Stimulated activated CD4-positive, alpha-beta T cell treated with anti-CD3 and anti-CD28 coated beads, Interleukin-4, amount 100 ng/mL, for 48 hours (primary cell): ENCODE data around the gene SAMD4B.
"Not testable (repeated sequence)": the region's sequence is repeated elsewhere in the genome, so short reads cannot be mapped to it uniquely, and the experiment has no call there.

Experiments
- DNase-seq, 2 donors: peaks; one replicate each; pipeline ENCODE4 v3.0.0-alpha.2; 2020; ENCODE audit warnings: low read depth in 2 of 2

The SAMD4B gene

DNA sequence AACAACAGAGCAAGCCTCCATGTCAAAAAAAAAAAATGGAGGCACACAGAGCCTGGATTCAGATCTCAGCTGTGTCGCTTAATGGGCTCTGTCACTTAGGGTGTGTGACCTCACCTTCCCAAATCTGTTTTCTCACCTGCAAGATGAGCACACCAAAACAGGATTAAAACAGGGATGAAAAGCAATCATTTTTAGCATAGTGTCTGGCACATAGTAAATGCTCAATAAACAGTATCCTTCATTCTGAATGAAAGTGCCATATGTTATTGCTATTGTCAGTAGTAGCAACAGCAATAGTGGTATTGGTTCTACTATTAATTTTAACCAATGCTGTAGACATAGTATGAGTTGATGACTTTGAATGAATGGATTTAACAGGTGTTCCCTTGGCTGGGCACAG is 23.3 kb downstream of the SAMD4B start:
- DNase-seq, result no peak

DNA sequence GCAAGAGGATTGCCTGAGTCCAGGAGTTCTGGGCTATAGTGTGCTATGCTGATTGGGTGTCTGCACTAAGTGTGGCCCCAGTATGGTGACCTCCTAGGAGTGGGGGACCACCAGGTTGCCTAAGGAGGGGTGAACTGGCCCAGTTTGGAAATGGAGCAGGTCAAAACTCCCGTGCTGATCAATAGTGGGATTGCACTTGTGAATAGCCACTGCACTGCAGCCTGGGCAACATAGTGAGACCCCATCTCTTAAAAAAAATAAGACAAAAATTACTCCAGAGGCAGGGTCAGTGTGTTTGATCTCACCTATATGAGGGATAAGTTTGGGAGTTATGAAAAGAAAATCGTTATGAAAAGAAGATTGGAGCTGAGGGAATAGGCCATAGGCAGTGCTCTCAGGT is 27.0 kb downstream of the SAMD4B start:
- DNase-seq, result no peak

DNA sequence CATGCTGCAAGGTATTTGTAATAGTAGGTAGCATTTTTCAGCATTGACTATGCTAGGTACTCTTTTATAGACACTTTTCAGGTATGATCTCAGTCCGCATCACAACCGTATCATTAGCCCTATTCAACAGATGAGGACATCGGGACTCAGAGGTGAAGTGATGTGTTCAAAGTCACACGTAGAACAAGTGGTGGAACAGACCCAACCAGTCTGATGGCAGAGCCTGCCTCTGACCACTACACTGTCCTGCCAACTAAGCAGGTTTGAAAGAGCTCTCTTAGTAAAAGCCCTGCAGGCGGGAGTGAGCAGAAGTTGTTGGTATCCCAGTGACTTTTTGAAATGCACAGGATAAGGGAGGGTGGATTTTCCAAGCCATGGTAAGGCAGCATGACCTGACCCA is 28.5 kb downstream of the SAMD4B start:
- DNase-seq, result no peak

DNA sequence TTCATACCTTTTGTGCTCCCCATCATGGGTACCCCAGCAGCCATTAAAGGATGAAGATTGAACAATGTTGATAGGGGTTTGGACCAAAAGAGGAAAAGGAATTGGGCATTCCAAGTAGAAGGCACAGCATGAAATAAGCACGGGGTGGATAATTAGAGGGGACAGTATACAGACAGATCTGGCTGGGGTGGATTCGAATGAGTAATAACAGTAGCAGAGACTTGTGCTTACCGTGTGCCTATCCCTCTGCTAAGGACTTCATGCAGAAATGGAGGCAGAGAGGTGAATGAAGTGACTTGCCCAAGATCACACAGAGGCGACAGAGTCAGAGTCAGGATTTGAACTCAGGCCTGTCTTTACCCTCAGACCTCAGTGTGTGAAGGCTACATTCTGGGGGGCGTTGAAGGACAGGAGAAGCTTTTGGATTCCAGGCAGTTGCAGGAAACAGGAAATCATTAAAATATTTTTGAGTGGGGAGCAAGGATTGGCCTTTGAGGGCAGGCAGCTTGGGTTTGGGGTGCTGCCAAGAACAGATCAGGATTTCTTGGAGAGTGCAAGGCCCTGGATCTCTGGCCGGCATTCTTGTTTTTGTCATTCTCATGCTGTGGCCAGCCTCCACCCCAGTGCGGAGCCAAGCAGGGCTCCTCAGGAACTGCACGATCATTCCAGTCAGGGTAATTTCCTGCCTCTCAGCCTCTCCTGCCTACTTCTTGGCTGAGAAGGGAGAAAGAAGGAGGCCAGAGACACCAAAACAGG is 30.0 kb downstream of the SAMD4B start:
- DNase-seq, result no peak

DNA sequence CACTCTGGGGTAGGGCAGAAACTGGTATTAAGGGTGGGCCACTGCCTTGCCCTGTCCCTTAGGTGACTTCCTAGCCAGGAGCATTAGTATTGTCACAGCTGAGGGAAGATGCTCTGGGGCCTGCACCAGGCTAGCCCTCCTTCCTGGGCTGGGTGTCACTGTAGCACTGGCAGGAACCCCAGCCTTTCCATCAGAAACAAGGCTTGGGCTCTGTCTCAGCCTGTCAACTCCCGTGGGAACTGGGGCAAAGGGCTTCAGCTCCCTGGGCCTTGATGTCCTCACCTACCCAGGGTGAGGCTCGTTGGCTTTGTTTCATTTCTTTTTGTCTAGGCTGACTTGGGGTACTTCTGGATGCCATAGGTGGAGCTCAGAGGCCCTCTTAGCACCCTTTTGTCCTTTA is 30.7 kb downstream of the SAMD4B start:
- no peak for DNase-seq

DNA sequence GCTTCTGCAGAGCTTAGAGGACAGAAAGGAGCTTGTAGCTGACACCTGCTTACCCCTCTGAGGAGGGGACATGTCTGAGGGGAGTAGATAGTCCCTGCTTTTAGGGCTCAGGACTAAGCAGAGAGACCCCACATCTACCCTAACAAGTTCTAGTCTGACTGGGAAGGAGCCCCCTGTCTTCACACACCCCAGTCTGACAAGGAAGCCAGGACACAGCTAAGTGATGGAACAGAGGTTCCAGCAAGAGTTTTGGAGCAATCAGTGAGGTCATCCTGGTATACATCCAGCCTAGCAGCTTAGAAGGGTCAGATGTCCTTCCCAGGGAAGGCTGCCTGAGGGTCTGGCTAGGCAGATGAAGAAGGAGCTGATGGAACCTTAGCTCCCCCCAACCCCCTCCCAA is 33.7 kb downstream of the SAMD4B start:
- DNase-seq, result no peak

DNA sequence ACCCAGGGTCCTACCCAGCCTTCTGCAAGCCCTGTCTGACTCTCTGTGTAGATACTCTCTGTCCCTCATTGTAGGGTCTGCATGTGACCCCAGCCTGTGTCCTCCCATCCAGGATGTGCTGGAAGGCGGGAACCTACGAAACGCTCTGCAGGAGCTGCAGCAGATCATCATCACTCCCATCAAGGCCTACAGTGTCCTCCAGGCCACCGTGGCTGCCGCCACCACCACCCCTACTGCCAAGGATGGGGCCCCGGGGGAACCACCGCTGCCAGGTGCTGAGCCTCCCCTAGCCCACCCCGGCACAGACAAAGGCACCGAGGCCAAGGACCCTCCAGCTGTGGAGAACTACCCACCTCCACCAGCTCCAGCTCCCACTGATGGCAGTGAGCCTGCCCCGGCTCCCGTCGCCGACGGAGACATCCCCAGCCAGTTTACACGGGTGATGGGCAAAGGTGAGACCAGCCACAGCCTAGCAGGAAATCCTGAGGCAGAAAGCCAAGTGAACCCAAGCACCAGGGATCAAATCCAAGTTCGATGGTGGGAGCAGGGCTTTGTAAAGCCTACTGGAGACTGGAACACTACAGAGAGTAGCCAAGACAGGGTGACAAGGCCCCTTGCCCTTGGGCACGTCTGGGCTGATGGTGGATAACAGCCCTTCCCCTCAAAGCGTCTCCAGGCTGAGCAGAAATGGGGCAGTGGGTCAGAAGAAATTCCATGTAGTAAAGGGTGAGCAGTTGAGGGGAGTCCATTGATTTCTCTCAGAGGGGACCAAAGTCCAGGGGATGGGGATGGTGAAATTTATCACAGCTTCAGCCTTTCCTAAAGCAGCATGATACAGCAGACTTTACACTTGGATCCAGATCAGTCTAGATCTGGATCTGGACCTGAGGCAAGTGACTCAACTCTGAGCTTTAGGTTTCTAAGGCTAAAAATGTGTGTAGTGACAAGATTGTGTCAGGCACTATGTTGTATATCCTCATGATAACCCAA is 35.4 kb downstream of the SAMD4B start:
- no peak for DNase-seq

DNA sequence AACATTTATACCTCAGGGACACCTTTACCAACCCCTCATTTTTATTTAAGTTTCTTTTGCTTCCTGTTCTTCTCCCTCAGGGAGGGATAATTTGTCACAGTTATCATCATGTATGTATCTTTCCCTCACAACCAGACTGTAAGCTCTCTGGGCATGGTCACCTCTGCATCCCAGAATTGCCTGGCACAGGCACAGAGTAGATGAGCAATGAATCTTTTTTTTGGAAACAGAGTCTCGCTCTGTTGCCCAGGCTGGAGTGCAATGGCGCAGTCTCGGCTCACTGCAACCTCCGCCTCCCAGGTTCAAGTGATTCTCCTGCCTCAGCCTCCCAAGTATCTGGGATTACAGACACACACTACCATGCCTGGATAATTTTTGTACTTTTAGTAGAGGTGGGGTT is 37.1 kb downstream of the SAMD4B start:
- not testable (repeated sequence) for DNase-seq

DNA sequence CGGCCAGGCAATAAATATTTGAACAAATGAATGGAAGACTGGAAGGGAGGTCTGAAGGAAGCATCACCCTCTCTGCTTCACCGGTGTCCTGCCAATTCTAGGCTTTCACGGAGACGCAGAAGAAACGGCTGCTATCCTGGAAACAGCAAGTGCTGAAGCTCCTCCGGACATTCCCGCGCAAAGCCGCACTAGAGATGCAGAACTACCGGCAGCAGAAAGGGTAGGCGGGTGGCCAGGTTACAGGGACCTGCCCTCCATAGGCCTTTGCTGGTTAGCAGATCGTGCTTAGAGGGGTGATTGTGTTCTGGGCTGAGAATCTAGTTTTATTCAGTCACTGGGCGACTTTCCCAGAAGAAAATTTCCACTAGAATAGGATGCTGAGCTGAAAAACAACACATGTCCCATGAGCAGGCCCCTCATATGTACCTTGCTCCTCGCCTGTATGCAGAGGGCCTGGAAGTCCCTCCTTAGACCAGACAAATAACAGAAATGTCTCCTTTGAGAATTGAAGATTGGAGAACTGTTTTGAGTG is 37.7 kb downstream of the SAMD4B start:
- DNase-seq, result no peak

DNA sequence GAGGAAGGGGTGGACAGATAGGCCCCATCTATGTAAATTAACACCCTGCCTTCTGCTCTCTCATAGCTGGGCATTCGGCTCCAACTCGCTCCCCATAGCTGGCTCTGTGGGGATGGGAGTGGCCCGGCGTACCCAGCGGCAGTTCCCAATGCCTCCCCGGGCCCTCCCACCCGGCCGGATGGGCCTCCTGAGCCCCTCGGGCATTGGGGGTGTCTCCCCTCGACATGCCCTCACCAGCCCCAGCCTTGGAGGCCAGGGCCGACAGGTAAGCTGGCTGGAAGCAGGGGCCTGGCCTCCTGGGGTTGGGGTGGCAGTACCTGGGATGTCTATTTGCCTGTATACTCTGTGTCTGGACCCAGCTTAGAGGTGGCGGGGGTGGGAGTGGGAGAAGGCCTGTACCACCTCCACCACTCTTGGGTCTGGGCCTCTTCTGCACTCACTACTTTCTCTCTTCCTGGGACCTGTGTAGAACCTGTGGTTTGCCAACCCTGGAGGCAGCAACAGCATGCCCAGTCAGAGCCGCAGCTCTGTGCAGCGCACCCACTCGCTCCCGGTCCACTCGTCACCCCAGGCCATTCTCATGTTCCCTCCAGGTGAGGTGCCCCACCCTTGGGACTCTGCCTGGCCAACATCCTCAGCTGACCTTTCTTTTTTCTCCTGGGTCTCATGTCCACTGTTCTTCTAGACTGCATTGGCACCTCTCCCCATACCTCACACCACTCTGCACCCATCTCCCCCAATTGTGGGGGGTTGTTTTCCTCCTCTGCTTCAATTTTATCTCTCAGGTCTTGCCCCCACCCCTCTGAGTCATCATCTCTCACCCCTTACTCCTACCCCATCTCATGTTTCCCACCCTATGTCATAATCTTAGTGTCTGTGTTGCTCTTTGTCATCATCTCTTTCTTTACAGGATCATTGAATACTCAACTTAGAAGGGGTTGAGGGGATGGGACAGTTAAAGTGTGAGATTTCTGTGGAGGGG is 38.6 kb downstream of the SAMD4B start:
- DNase-seq, result no peak

DNA sequence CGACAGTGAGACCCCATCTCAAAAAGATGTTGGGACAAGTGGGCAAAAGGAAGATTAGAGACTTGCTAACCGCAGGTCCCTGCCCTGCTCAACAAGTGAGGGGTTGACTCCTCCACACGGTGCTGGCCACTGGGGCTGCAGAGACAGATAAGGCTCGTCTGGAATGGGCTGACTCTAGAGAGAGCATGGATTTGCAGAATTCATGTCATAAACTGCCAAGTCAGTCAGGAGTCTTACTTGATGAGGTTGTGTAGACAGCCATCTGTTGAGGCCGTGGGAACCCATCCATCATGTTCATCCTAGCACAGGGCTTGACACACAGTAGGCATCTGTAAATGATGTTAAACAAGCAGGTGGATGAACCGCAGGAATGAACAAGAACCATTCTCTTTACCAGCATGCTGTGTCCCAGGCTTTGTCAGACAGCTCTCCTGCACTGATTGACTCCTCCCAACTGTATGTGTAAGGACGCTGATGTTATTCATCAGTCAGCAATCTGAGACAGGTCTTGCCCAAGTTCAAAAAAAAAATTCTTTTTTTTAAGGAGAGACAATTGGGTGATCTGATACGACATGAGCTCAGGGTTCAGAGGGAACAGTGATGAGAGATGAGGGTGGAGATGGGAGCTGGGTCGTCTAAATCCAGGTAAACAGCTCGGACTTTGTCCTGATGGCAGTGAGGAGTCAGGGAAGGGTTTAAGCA is 39.8 kb downstream of the SAMD4B start:
- no peak for DNase-seq

DNA sequence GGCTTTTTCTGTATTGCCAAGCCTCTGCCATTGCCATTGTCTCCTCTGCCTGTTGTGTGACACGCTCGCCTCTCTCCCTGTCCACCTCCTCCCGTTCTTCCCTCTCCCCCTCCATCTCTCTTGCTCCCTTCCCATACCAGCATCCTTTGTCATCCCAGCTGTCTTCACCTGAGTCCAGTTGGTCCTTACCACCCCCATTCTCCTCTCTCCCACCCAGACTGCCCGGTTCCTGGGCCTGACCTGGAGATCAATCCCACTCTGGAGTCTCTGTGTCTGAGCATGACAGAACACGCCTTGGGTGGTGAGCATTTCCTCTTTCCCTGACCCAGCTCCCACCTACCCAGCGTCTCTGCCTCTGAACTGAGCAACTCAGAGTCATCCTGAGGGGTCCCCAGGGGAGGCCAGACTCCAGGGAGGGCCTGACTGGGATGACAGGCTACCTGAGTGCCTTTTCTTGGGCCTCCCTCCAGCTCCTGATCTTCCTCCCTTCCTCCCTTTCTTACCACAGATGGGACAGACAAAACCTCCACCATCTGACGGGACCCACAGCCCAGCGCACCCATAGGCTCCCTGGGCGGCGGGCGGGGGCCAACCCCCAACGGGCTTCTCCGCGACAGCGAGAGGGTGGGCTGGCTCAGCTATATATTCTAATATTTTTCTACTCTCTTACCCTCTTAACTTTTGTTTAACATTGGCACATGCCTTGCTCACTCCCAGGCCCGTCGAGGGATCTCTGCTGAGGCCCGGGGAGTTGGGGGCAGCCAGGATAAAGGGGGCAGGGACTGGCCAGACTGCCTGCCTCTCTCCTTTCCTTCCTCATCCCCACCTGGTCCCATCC is 41.0 kb downstream of the SAMD4B start:
- DNase-seq, result no peak

DNA sequence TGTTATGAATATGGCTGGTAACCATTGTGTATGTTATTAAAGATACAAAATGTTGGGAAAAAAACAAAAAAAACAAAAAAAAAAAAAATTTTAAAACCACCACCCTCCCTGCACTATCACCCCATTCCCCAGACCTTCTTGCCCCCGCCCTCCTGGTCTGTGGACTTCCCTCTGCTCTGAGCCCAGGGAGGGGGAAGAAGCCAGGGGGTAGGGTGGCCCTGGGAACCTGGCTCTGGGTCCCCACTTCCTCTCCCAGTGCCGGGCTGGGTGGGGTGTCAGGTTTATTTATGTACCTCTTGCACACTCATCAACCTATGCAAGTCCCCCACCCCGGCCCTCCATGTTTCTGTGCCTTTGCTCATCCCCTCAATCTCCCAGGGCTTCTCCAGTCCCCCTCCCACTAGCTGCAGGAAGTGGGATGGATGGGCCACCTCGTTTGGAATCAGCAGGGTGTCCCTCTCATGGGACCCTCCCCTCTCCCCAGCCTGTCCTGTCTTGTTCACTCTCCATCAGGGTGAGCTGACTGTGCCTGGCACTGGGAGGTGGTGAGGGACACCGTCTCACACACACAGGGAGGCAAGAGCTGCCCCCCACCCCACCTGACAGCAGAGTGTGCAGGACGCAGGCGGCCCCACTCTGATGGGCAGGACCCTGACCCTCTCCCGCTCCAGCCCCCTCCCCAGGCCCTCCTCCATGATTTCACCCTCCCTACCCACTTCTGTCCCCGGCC is 42.8 kb downstream of the SAMD4B start:
- DNase-seq, result no peak

DNA sequence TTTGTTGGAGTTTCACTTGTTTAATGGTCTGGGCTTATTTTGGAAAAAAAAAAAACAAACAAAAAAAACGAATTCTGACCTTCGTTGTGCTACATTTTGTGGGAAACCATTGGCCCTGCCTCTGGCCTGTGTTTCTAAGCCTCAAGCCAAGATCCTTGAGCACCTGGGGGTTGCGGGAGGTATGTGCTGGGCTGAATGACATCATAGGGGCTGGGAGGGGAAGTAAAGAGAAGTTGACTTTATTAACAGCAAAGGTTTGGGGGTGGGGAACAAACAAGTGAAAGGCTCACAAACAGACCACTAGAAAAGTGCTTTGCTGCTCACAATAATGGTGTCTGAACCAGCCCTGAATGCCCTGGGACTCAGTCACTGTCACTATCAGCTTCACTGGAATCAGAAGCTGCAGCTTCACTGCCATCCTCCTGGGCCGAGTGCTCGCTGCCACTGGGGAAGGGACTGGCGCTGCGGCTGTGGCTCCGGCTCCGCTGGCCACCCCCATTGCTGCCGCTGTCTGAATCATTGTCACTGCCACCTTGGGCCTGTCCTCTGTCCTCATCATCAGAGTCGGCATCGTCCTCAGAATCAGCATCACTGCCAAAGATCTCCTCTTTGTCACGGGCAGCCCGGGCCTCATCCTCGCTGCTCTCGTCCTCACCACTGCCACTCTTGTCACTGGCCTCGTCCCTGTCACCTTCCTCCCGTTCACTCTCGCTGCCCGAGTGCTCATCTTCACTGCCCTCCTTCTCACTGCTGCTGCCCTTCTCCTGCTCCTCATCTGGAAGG is 43.6 kb downstream of the SAMD4B start:
- no peak for DNase-seq

DNA sequence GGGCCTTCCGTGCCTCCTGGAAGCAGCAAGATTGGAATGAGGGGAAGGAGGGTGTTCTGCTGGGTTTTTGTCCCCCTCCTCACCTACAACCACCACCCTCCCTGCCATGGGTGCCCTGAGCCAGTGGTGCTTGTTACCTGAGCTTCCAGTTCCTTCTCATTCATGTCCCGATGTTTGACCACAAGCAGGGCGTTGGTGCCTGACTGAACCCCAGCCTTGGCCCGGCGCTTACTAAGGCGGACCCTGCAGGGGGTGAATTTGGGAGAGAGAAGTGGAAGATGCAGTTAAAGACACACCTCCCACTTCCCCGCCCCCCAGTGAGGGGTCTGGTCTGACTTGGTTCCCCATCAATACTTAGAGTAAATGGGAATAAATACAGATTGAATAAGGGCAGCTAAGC is 44.3 kb downstream of the SAMD4B start:
- DNase-seq, result no peak

DNA sequence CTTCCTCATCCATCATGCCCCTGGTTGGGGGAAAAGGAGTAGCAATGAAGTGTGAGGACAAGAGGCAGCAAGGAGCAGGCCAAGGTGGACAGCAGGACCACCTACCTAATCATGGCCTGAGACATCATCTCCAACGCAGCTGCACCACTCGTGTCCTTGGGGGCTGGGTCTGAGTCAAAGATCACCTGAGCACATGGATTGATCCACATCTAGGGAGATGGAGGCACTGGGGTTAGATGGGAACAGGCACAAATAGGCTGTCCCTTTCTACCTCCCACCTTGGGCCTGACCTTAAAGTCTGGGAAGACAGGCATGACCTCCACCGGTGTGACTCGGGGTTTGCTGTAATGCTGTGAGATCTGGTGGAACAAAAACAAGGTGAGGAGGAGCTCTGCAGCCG is 46.4 kb downstream of the SAMD4B start:
- no peak for DNase-seq

DNA sequence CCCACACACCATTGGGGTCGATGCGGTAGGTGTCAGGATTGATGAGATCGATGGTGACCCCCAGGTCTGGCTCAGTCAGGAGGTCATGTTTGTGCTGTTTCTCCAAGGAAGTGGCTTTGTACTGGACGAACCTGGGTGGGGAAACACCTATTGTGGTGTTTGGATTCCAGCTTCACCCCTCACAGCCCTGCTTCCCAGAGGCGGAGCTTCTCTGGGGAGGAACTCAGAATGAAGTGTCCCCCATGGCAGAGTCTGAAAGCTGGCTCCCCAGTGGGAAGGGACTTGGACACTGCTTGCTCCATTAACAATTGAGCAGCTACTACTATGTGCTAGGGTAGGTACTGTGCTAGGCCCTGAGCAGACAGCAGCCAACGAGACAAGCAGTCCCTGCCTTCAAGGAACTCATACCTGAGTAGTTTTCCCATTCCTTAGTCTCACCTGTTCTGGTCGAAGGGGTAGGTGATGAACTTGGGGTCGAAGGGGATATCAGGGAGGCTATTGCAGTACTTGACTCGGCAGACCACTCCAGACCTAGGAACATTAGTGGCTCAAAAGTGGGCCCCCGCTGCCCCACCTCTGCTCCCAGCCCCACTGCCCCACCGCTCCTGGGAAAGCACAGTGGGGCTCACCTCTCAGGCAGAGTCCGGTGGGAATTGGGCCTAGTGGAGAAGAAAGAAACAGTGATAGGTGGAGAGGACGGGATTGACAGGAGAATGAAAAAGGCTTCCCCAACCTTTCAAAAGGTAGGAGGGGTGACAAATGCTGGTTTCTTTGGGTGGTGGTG is 47.6 kb downstream of the SAMD4B start:
- DNase-seq, result no peak

DNA sequence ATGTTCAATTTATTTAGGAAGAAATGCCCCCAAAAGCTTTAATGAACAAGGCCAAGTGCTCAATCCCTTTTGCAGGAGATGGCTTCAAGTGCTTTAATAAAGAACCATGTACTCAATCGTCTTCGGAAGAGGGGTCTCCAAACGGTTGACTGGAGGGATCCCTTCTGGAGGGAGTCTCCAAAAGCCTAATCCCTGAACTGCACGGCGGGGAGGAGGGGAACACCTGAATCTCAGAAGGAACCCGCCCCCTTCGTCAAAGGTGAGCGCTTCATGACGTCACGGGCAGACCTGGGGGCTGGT is 48.2 kb downstream of the SAMD4B start:
- peak in 1 of 2 donors; percentile 67 for DNase-seq
